LNCAP (cell line): ENCODE data around the gene ATXN7.

Experiments used
- CTCF ChIP-seq: fragments of 450-650 bp; IDR thresholded peaks from 2 replicates; pipeline ENCODE4 v1.5.1; 2017; ENCODE audit warnings: mild to moderate bottlenecking

ATXN7 gene

GRCh38 chr3:64010199-64010598, 146.5 kb downstream of the ATXN7 start:
- no peak for TF ChIP-seq CTCF

- TF ChIP-seq CTCF, result no peak
Observed at GRCh38 chr3:64011685-64012084, 148.0 kb downstream of the ATXN7 start.

GRCh38 chr3:64016941-64017620, 153.4 kb downstream of the ATXN7 start:
- no peak for TF ChIP-seq CTCF

- no peak for TF ChIP-seq CTCF
Observed at GRCh38 chr3:64019271-64019670, 155.6 kb downstream of the ATXN7 start.

GRCh38 chr3:64019879-64020278, 156.2 kb downstream of the ATXN7 start:
- no peak for TF ChIP-seq CTCF

- no peak for TF ChIP-seq CTCF
Observed at GRCh38 chr3:64021922-64022321, 158.3 kb downstream of the ATXN7 start.

- TF ChIP-seq CTCF, result no peak
Observed at GRCh38 chr3:64022451-64023186, 159.0 kb downstream of the ATXN7 start.
